HEK293 (cell line): ENCODE measurements around the gene DISC1.

Experiments
- FEZF1 ChIP-seq: fragments of 450-650 bp; formaldehyde crosslinking; IDR thresholded peaks from 2 replicates; pipeline ENCODE4 v1.5.1; 2016; ENCODE audit warnings: missing biosample characterization, missing genetic modification characterization
- HOXC10 ChIP-seq: sonication (generic); formaldehyde crosslinking; IDR thresholded peaks from 2 replicates; pipeline ENCODE4 v1.8.1; 2023; ENCODE audit warnings: mild to moderate bottlenecking, missing genetic modification reagents
- HOXD13 ChIP-seq: sonication (generic); formaldehyde crosslinking; IDR thresholded peaks from 2 replicates; pipeline ENCODE4 v1.8.0; 2022; ENCODE audit warnings: missing genetic modification reagents, borderline replicate concordance
- PRDM1 ChIP-seq: fragments of 450-650 bp; formaldehyde crosslinking; IDR thresholded peaks from 2 replicates; pipeline ENCODE4; 2016; ENCODE audit warnings: missing biosample characterization, missing genetic modification characterization
- YY1 ChIP-seq: fragments of 450-650 bp; formaldehyde crosslinking; IDR thresholded peaks from 2 replicates; pipeline ENCODE4 v1.5.1; 2018; ENCODE audit warnings: missing biosample characterization, missing genetic modification characterization
- ZFP41 ChIP-seq: fragments of 450-650 bp; formaldehyde crosslinking; IDR thresholded peaks from 2 replicates; pipeline ENCODE4 v1.5.1; 2016; ENCODE audit warnings: missing biosample characterization, missing genetic modification characterization, borderline replicate concordance
- ZFP69B ChIP-seq: fragments of 450-650 bp; formaldehyde crosslinking; IDR thresholded peaks from 2 replicates; pipeline ENCODE4 v1.5.1; 2016; ENCODE audit warnings: missing biosample characterization, missing genetic modification characterization
- ZNF157 ChIP-seq: fragments of 450-650 bp; formaldehyde crosslinking; IDR thresholded peaks from 2 replicates; pipeline ENCODE4 v1.5.1; 2016; ENCODE audit warnings: missing biosample characterization, missing genetic modification characterization
- ZNF266 ChIP-seq: fragments of 450-650 bp; formaldehyde crosslinking; IDR thresholded peaks from 2 replicates; pipeline ENCODE4 v1.5.1; 2016; ENCODE audit warnings: missing biosample characterization, missing genetic modification characterization, low read depth
- ZNF324 ChIP-seq: fragments of 450-650 bp; formaldehyde crosslinking; IDR thresholded peaks from 2 replicates; pipeline ENCODE4 v1.5.1; 2016; ENCODE audit warnings: missing biosample characterization, missing genetic modification characterization
- ZNF350 ChIP-seq: fragments of 450-650 bp; formaldehyde crosslinking; IDR thresholded peaks from 2 replicates; pipeline ENCODE4 v1.5.0; 2017; ENCODE audit warnings: missing biosample characterization, mild to moderate bottlenecking, missing genetic modification characterization
- ZNF391 ChIP-seq: fragments of 450-650 bp; formaldehyde crosslinking; IDR thresholded peaks from 2 replicates; pipeline ENCODE4 v1.5.1; 2016; ENCODE audit warnings: low read depth, missing biosample characterization, missing genetic modification characterization, borderline replicate concordance
- ZNF423 ChIP-seq: fragments of 450-650 bp; formaldehyde crosslinking; IDR thresholded peaks from 2 replicates; pipeline ENCODE4 v1.5.1; 2016; ENCODE audit warnings: missing biosample characterization, missing genetic modification characterization
- ZNF558 ChIP-seq: fragments of 450-650 bp; formaldehyde crosslinking; IDR thresholded peaks from 2 replicates; pipeline ENCODE4 v1.5.1; 2016; ENCODE audit warnings: missing biosample characterization, missing genetic modification characterization
- ZNF571 ChIP-seq: fragments of 450-650 bp; formaldehyde crosslinking; IDR thresholded peaks from 2 replicates; pipeline ENCODE4 v1.5.0; 2017; ENCODE audit warnings: missing biosample characterization, missing genetic modification characterization
- ZNF707 ChIP-seq: fragments of 450-650 bp; formaldehyde crosslinking; IDR thresholded peaks from 2 replicates; pipeline ENCODE4 v1.5.1; 2016; ENCODE audit warnings: missing biosample characterization, missing genetic modification characterization
- ZNF76 ChIP-seq: fragments of 450-650 bp; formaldehyde crosslinking; IDR thresholded peaks from 2 replicates; pipeline ENCODE4; 2016; ENCODE audit warnings: low read depth, missing biosample characterization, missing genetic modification characterization, borderline replicate concordance
- ZNF777 ChIP-seq: fragments of 450-650 bp; formaldehyde crosslinking; IDR thresholded peaks from 2 replicates; pipeline ENCODE4 v1.5.1; 2017; ENCODE audit warnings: missing biosample characterization, missing genetic modification characterization, borderline replicate concordance
- ZNF837 ChIP-seq: fragments of 450-650 bp; formaldehyde crosslinking; IDR thresholded peaks from 2 replicates; pipeline ENCODE4 v1.5.1; 2016; ENCODE audit warnings: missing biosample characterization, missing genetic modification characterization
- TF ChIP-seq, protein P1 (sequence below): fragments of 450-650 bp; formaldehyde crosslinking; IDR thresholded peaks from 2 replicates; pipeline ENCODE4 v1.5.1; 2016; ENCODE audit warnings: missing biosample characterization, missing genetic modification characterization
- TF ChIP-seq, protein P2 (sequence below): fragments of 450-650 bp; formaldehyde crosslinking; IDR thresholded peaks from 2 replicates; pipeline ENCODE4 v1.5.1; 2017; ENCODE audit warnings: missing biosample characterization, missing genetic modification characterization
- TF ChIP-seq, protein P3 (sequence below): fragments of 450-650 bp; formaldehyde crosslinking; IDR thresholded peaks from 2 replicates; pipeline ENCODE4 v1.5.1; 2016; ENCODE audit warnings: missing biosample characterization, missing genetic modification characterization
- TF ChIP-seq, protein P4 (sequence below): fragments of 450-650 bp; formaldehyde crosslinking; IDR thresholded peaks from 2 replicates; pipeline ENCODE4 v1.5.1; 2016; ENCODE audit warnings: missing biosample characterization, missing genetic modification characterization

DISC1 gene

DNA sequence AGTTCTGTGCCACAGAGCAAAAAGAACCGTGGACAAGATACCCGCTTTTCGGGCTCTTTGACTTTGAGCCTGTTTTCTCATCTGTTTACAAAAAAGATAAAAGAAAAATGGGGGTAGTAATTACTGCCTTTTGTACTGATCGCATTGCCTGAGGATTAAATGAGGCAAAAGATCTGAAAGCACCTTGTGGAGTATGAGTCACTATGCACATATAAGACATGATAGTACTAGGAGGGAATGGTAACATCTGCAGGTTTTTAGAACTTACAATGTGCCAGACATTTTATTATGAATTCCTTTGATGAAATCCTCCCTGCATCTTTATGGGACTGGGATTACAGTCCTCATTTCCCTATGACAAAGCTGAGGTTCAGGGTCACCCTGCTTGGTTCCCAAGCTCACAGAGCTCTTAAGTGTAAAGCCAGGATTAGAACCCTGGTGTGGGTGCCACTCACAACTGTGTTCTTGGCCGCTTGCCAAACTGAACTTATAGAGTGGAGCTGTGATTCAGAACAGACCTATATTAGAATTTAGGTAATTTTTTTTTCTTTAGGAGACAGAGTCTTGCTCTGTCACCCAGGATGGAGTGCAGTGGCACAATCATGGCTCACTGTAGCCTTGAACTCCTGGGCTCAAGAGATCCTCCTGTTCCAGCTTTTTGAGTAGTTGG, 1.8 kb downstream of the DISC1 start (continued):
- TF ChIP-seq ZNF266 (tag by site-specific recombination) (no peak), ZFP41 (tag by site-specific recombination) (no peak), ZNF391 (no peak), ZNF157 (tag by site-specific recombination) (no peak), ZNF571 (tag by site-specific recombination) (no peak), FEZF1 (tag by site-specific recombination) (0 out of 2 replicates have a peak, but pooled peaks have one; percentile 8), ZNF707 (tag by site-specific recombination) (no peak), ZNF324 (tag by site-specific recombination) (no peak; the same call in 1 of the 2 replicates), HOXC10 (CRISPR knock-in tag) (no peak), ZNF350 (tag by site-specific recombination) (peak; percentile 54; the same call in 1 of the 2 replicates), ZNF777 (tag by site-specific recombination) (no peak), YY1 (tag by site-specific recombination) (no peak), ZNF76 (tag by site-specific recombination) (no peak), ZFP69B (tag by site-specific recombination) (no peak), HOXD13 (CRISPR knock-in tag) (no peak), ZNF837 (tag by site-specific recombination) (no peak), ZNF423 (tag by site-specific recombination) (no peak), ZNF558 (tag by site-specific recombination) (no peak), PRDM1 (no peak)
- TF ChIP-seq, protein P1, sequence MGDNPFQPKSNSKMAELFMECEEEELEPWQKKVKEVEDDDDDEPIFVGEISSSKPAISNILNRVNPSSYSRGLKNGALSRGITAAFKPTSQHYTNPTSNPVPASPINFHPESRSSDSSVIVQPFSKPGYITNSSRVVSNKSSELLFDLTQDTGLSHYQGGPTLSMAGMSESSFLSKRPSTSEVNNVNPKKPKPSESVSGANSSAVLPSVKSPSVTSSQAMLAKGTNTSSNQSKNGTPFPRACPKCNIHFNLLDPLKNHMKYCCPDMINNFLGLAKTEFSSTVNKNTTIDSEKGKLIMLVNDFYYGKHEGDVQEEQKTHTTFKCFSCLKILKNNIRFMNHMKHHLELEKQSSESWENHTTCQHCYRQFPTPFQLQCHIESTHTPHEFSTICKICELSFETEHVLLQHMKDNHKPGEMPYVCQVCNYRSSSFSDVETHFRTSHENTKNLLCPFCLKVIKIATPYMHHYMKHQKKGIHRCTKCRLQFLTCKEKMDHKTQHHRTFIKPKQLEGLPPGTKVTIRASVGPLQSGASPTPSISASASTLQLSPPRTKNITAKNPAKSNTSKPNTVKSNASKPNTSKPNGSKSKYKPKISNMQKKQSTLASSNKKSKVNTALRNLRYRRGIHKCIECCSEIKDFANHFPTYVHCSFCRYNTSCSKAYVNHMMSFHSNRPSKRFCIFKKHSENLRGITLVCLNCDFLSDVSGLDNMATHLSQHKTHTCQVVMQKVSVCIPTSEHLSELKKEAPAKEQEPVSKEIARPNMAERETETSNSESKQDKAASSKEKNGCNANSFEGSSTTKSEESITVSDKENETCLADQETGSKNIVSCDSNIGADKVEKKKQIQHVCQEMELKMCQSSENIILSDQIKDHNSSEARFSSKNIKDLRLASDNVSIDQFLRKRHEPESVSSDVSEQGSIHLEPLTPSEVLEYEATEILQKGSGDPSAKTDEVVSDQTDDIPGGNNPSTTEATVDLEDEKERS, result no peak
- TF ChIP-seq, protein P2, sequence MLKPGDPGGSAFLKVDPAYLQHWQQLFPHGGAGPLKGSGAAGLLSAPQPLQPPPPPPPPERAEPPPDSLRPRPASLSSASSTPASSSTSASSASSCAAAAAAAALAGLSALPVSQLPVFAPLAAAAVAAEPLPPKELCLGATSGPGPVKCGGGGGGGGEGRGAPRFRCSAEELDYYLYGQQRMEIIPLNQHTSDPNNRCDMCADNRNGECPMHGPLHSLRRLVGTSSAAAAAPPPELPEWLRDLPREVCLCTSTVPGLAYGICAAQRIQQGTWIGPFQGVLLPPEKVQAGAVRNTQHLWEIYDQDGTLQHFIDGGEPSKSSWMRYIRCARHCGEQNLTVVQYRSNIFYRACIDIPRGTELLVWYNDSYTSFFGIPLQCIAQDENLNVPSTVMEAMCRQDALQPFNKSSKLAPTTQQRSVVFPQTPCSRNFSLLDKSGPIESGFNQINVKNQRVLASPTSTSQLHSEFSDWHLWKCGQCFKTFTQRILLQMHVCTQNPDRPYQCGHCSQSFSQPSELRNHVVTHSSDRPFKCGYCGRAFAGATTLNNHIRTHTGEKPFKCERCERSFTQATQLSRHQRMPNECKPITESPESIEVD, result peak; percentile 22; the same call in 1 of the 2 replicates
- TF ChIP-seq, protein P3, sequence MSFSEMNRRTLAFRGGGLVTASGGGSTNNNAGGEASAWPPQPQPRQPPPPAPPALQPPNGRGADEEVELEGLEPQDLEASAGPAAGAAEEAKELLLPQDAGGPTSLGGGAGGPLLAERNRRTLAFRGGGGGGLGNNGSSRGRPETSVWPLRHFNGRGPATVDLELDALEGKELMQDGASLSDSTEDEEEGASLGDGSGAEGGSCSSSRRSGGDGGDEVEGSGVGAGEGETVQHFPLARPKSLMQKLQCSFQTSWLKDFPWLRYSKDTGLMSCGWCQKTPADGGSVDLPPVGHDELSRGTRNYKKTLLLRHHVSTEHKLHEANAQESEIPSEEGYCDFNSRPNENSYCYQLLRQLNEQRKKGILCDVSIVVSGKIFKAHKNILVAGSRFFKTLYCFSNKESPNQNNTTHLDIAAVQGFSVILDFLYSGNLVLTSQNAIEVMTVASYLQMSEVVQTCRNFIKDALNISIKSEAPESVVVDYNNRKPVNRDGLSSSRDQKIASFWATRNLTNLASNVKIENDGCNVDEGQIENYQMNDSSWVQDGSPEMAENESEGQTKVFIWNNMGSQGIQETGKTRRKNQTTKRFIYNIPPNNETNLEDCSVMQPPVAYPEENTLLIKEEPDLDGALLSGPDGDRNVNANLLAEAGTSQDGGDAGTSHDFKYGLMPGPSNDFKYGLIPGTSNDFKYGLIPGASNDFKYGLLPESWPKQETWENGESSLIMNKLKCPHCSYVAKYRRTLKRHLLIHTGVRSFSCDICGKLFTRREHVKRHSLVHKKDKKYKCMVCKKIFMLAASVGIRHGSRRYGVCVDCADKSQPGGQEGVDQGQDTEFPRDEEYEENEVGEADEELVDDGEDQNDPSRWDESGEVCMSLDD, result no peak
- TF ChIP-seq, protein P4, sequence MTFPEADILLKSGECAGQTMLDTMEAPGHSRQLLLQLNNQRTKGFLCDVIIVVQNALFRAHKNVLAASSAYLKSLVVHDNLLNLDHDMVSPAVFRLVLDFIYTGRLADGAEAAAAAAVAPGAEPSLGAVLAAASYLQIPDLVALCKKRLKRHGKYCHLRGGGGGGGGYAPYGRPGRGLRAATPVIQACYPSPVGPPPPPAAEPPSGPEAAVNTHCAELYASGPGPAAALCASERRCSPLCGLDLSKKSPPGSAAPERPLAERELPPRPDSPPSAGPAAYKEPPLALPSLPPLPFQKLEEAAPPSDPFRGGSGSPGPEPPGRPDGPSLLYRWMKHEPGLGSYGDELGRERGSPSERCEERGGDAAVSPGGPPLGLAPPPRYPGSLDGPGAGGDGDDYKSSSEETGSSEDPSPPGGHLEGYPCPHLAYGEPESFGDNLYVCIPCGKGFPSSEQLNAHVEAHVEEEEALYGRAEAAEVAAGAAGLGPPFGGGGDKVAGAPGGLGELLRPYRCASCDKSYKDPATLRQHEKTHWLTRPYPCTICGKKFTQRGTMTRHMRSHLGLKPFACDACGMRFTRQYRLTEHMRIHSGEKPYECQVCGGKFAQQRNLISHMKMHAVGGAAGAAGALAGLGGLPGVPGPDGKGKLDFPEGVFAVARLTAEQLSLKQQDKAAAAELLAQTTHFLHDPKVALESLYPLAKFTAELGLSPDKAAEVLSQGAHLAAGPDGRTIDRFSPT (tag by site-specific recombination), result no peak
